Activated gamma-delta T cell (primary cell): ENCODE measurements around the gene PIP5K1B.

Experiments
- DNase-seq: peaks from one replicate; lab custom pipeline; 2025; lab: John Stamatoyannopoulos, UW

PIP5K1B gene

DNA sequence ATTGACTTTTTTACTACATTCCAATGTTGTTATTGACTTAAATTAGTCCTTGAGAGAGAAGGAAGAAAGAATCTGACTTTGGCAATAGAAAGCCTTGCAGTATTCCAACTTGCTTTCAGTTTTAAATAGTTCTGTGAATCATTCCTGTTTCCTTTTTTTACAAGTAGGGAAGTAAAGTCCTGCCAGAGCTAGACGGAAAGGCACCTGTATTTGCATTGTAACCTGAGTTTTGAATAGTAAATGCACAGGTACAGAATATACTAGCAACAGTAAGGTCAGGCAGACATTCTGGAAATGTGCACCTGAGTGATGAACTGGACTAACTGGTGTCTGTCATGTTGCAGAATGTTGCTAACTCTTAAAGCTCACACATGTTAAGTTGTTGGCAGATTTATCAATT lies 208.0 kb downstream of the PIP5K1B start:
- no peak for DNase-seq

DNA sequence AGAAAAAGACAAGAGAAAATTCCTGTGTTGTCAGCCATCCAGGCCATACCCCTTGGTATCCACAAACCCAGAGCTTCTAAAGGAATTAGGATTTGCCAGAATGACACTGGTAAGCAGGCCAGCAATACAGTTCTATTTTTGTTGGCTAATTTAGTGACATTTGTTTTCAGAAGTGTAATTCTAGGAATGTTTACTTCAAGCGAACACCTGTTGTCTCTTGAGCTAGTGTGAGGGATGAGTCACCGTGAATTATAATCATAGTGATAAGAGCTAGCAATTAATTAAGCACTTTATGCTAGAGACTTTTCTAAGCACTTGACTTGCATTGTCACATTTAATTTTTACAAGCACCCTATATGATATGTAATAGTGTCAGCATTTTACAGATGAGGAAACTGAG lies 209.7 kb downstream of the PIP5K1B start:
- no peak for DNase-seq

DNA sequence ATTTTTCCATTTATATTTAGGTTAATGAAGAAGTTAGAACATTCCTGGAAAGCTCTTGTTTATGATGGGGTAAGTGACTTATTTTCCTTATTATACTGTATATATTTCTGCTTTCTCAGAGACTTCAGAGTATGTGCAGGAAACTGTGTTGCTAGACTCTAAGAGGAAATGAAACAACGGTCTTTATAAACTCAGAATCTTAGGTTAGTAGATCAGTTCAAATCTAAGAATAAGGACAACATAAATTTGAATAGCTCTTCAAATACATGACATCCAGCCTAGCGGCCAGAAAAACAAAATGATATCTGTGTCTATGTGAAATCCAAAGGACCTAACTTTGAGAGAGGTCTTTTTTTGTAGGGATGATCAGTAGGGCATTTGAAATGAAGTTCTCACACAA lies 214.6 kb downstream of the PIP5K1B start:
- DNase-seq, result no peak

DNA sequence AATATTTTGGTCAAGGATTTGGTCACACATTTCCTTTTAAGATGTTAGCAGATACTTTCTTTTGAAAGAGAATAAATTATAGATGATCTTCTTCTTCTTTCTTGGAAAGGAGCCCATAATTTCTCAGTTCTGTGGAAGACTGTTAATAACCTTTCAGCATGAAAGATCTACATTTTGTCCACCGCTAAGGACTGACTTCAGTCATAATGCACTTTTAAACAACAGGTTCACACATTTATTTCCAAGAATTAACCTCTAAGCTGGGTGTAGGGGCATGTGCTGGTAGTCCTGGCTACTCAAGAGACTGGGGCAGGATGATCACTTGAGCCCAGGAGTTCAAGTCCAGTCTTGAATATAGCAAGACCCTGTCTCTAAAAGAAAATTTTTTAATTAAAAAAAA lies 215.9 kb downstream of the PIP5K1B start:
- no peak for DNase-seq

DNA sequence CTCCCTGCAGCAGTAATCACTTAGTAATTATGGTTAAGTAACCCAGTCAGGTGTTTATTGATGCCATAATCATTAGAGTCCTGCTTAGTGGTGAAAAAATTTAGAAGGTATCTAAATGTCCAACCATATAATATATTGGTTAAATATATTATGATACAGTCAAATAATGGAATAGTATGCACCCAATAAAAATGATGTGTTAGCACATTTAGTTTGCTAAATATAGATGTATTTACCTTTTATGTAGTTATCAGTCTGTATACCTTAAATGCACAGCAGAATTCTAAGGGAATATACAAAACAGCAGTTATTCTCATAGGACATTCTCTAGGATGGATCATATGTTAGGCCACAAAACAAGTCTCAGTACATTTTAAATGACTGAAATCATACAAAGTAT lies 218.4 kb downstream of the PIP5K1B start:
- DNase-seq, result no peak

GRCh38 chr9:68925175-68925574 lies 220.1 kb downstream of the PIP5K1B start:
- DNase-seq, result no peak

DNA sequence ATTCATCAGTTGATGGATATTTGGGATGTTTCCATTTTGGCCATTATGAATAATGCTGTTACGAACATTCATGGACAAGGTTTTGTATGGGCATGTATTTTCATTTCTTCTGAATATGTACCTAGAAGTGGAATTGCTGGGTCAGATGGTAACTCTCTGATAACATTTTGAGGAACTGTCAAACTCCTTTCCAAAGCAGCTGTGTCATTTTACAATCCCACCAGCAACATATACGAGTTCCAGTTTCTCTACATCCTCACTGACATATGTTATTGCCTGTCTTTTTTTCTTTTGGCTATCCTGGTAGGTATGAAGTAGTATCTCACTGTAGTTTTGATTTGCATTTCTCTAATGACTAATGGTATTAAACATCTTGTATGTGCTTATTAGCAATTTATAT lies 222.1 kb downstream of the PIP5K1B start:
- no peak for DNase-seq

GRCh38 chr9:68931821-68932220 lies 226.8 kb downstream of the PIP5K1B start:
- no peak for DNase-seq

DNA sequence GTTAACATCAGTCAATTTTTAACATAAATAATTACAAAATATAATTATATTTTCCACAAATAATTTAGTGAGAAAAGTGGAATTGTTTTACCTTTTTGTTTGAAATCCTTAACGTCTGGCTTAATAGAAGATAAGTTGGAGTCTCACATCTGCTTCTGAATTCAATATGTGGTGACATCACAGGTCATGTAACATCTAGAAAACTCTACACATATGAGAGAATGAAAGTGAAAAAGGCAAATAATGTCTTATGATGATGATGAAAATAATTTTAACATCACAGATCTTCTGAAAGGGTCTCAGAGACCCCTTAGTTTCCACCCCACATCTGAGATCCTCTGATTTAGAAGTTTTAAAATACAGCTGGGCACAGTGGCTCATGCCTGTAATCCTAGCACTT lies 227.4 kb downstream of the PIP5K1B start:
- no peak for DNase-seq

GRCh38 chr9:68933434-68934328 lies 228.6 kb downstream of the PIP5K1B start:
- DNase-seq, result no peak

- no peak for DNase-seq
Measured at GRCh38 chr9:68934329-68934644, 229.2 kb downstream of the PIP5K1B start.

DNA sequence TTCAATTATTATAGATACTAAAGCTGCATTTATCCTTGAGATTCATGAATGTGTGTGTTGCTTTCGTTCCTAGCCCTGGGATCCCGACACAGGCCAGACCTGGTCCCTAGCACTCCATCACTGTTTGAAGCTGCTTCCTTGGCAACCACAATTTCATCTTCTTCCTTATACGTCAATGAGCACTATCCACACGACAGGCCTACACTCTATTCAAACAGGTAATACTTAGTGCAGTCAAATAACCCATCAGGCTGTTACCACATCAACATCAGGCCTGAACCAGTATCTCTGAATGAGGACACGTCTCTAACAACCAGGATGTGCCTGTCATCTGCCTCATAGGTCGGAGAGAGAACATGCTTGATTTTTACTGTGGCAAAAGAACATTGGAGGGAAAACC lies 235.5 kb downstream of the PIP5K1B start:
- no peak for DNase-seq

- DNase-seq, result no peak
Measured at GRCh38 chr9:68941780-68942459, 236.9 kb downstream of the PIP5K1B start.

DNA sequence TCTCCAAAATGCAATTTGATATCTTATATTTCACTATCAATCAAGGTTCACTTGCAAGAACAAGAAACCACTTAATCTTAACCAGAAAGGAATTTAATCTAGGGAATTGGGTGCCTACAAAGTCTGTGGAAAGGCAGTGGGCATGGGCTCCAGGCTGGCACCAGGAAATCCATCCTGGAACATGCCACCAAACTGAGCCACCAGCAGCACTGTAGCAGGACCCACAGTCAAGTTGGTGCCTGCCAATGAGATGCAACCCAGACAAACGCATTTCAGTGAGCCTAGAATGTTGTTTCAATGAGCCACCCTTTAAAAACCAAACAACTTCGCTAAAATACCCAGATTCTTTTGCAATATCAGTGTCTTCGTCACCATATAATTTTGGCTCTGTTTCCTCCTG lies 237.8 kb downstream of the PIP5K1B start:
- no peak for DNase-seq

- no peak for DNase-seq
Measured at GRCh38 chr9:68947015-68947414, 242.0 kb downstream of the PIP5K1B start.

- DNase-seq, result no peak
Measured at GRCh38 chr9:68947842-68948569, 243.0 kb downstream of the PIP5K1B start.

- no peak for DNase-seq
Measured at GRCh38 chr9:68949271-68950000, 244.4 kb downstream of the PIP5K1B start.

GRCh38 chr9:68950188-68950587 lies 245.1 kb downstream of the PIP5K1B start:
- DNase-seq, result no peak

GRCh38 chr9:68950689-68951088 lies 245.6 kb downstream of the PIP5K1B start:
- no peak for DNase-seq

DNA sequence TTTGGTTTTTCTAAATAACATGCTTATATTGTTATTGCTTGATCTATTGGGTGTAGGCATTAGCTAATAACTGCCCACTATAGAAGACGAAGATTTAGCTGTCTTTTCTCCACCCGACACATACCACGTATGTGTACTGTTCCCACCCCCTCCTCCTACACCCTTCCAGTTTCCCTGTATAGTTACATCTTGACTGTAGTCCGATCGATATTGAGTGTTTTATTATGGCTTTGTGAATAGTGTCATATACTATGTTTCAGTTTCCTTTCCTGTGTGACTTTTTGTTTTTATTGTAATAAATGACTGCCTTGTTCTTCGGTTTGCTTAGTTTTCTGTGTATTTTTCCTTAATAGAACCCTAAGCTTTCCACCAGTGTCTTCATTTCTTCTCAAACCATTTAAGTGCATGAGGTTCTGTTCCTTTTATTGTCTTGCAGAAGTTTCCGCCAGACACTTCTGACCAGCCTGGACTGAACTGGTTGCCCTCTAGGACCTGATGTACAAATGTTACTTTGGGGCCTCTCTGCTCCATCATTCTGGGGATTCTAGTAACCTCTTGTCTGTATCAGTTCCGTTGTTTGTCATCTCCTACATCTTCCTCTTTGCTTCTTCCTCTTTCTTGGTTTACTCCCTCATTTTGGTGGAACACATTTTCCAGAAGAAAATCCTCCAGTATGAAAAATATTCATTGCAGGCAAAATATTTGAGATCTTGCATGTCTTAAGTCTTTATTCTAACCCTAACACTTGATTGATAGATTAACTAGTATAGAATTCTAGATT lies 247.0 kb downstream of the PIP5K1B start:
- no peak for DNase-seq

- no peak for DNase-seq
Measured at GRCh38 chr9:68953771-68954170, 248.7 kb downstream of the PIP5K1B start.
